LNCAP (cell line): ENCODE results near the gene PEX16.

ENCODE experiments used
- TF ChIP-seq, protein P1 (sequence below): fragments of 450-650 bp; IDR thresholded peaks from 2 replicates; pipeline ENCODE4 v1.5.1; 2017; ENCODE audit warnings: mild to moderate bottlenecking

PEX16 gene

DNA sequence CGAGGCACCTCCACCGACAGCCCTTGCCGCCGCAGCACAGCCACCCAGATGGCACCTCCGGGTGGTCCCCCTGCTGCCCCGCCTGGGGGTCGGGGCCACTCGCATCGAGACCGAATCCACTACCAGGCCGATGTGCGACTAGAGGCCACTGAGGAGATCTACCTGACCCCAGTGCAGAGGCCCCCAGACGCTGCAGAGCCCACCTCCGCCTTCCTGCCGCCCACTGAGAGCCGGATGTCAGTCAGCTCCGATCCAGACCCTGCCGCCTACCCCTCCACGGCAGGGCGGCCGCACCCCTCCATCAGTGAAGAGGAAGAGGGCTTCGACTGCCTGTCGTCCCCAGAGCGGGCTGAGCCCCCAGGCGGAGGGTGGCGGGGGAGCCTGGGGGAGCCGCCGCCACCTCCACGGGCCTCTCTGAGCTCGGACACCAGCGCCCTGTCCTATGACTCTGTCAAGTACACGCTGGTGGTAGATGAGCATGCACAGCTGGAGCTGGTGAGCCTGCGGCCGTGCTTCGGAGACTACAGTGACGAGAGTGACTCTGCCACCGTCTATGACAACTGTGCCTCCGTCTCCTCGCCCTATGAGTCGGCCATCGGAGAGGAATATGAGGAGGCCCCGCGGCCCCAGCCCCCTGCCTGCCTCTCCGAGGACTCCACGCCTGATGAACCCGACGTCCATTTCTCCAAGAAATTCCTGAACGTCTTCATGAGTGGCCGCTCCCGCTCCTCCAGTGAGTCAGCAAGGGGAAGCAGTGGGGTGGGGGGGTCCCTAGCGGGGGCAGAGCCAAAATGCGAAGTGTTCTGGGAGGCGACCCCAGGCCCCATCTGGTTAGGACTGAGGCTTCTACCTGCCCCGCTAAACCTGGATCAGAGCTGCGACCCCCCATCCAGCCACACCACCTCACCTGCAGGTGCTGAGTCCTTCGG is 15.0 kb downstream of the PEX16 start:
- TF ChIP-seq, protein P1, sequence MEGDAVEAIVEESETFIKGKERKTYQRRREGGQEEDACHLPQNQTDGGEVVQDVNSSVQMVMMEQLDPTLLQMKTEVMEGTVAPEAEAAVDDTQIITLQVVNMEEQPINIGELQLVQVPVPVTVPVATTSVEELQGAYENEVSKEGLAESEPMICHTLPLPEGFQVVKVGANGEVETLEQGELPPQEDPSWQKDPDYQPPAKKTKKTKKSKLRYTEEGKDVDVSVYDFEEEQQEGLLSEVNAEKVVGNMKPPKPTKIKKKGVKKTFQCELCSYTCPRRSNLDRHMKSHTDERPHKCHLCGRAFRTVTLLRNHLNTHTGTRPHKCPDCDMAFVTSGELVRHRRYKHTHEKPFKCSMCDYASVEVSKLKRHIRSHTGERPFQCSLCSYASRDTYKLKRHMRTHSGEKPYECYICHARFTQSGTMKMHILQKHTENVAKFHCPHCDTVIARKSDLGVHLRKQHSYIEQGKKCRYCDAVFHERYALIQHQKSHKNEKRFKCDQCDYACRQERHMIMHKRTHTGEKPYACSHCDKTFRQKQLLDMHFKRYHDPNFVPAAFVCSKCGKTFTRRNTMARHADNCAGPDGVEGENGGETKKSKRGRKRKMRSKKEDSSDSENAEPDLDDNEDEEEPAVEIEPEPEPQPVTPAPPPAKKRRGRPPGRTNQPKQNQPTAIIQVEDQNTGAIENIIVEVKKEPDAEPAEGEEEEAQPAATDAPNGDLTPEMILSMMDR, result no peak

DNA sequence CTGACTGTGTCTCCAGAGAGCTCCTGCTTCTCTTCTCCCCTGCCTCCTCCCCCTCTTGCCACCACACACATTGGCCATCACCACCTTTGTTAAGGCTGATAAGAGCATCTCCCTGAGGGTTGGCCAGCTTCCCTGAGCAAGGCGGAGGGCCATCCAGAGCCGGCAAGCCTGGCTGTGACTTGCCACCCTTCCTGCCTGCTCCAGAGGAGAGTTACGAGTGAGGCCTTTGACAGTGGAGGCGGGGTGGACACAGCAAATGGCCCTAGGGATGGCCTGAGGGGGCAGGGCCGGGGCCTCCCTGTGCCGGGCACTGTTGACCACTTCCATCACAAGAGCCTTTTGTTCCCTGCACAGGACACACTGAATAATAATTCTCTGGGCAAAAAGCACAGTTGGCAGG is 16.1 kb downstream of the PEX16 start:
- TF ChIP-seq, protein P1, result no peak

DNA sequence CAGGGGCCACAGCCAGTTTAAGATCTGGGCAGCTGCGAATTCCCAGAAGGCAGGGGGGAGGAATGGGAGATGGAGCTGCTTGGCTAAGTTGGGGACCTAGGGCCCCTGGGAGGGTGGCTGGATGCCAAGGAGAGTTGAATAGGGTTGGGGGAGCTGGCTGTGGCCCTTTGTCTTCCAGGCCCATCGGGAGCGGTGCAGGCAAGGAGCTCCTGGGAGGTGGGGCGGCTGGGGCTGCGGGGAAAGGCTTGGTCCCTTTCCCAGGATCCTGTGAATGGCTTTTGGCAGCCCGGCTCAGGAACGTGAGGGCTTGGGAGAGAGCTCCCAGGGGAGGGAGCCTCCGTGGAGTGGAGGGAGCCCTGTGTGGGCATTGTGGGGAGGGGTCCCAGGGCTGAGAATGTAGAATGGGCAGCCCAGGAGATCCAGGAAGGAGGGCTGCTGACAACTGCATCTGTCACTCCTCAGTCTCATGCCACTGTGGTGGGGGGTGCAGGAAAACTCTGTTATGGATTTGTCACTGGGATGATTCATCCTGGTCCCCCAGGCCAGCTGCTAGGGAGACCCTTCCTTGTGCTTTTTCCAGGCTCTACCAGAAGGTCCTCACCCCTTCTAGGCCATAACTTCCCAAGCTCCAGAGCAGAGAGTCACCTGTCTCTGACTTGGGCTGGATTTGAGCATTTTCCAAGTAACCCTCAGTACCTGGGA is 16.6 kb downstream of the PEX16 start:
- TF ChIP-seq, protein P1, result no peak

DNA sequence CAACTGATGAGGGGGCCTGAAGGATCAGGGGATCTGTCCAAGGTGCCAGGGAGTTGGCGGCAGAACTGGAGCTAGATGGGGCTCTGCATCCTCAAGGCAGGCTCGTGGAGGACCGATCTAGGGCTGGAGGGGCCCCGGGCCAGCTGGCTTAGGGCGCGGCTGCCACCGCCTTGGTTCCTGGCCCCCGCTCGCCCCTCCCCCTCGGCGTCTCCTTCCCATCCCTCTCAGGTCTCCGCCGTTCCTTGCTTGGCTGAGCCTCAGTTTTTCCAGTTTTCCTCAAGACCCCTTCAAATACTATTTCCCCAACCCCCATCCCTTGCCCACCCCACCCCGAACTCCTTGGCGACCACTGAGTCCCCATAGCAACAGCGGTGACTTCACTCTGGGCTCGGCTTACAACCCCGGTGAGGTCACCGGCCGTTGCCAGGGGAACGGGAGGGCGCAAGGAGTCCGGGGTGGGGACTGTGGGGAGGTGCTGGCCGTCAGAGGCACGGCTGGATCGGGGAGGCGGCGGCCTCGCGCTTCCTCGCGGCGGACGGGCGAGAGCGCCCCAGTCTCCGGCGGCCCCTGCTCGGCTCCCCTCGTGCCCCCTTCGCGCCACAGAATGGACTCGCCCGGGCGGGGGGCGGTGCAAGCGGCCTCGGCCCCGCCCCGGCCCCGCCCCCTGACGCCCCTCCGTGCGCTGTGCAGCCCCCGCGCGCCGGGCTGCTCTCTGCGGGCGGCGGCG is 18.1 kb downstream of the PEX16 start:
- TF ChIP-seq, protein P1, result no peak

DNA sequence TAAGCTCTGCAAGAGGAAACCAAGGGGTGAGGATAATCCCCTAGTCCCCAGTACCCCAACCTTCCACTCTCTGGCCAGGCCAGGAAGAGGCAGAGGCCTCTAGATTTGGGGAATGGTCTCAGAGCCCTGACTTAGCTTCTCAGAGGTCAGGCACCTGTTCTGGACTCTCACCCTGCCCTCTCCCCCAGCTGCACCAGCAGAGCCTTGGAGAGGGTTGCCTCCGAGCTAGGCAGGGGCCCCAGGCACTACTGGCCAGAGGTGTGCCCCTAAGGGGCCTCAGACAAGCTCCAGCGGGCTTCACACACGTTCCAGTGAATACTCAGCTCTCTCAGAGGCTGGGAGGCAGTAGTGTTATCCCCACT is 18.6 kb downstream of the PEX16 start:
- TF ChIP-seq, protein P1, result no peak

DNA sequence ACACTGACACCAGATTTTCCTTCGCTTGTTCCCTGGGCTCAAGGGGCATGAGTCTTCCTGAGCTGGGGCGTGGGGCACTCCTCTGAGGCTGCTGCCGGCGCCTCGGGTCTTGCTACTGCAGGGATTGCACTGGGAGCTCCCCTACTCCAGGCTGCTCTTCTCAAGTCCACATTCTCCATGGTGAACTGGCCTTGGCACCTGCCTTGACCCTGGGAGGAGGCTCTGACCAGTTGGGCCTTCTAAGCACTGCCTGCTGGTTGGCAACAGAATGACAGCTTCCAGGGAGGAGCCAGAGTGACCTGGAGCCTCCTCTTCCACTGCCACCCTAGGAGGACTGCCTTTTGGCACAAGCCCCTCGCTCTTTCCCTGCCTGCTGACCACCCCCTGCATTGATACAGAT is 20.1 kb downstream of the PEX16 start:
- TF ChIP-seq, protein P1, result no peak

DNA sequence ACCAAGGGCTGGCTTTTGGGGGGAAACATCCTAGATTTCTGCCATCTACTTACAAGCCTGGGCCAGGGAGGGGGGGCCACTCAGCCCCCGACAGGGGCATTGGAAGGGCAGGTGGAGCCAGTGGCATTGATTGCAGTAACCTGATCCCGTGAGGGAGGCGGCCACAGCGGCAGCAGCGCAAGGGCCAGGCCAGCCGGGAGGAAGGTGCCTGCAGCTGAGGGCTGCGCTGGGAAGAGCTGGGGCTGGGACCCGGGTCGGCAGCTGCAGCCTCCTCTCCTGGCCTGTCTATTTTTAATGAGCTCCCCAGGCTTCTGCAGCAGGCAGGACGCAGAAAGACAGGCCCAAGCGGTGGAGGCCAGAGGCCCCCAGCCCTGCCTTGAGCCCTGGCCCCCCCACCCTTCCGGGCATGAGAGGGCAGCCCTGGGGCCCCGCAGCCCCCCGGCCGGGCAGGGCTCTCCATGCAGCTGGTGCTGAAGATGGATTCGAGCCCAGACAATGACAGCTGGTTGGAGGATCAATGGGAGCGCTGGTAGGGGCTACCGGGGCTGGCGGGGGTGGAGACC is 21.2 kb downstream of the PEX16 start:
- TF ChIP-seq, protein P1, result no peak
